ENCODE data around the gene DOP1A.

DNA sequence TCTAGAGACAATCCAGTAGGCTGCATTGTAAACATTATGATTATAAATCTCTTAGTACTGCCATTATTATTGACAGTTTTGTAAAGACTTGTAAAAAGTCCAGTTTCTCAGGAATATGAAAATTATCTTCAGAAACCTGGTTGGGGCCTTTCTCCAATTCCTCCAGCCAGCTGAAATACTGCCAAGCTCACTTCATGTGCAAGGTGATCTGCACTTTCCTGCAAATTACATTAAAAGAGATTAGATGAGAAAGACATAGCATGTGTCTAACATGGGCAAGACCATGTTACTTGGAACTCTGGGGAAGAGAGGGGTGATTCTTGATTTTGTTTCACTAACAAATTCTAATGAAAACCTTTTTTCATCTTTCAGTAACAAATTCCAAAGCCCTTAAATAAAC lies 101.6 kb downstream of the DOP1A start:
- TF ChIP-seq, protein P1, sequence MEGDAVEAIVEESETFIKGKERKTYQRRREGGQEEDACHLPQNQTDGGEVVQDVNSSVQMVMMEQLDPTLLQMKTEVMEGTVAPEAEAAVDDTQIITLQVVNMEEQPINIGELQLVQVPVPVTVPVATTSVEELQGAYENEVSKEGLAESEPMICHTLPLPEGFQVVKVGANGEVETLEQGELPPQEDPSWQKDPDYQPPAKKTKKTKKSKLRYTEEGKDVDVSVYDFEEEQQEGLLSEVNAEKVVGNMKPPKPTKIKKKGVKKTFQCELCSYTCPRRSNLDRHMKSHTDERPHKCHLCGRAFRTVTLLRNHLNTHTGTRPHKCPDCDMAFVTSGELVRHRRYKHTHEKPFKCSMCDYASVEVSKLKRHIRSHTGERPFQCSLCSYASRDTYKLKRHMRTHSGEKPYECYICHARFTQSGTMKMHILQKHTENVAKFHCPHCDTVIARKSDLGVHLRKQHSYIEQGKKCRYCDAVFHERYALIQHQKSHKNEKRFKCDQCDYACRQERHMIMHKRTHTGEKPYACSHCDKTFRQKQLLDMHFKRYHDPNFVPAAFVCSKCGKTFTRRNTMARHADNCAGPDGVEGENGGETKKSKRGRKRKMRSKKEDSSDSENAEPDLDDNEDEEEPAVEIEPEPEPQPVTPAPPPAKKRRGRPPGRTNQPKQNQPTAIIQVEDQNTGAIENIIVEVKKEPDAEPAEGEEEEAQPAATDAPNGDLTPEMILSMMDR (IDR thresholded peaks at IDR 0.05) = no peak
- TF ChIP-seq POLR2A (IDR thresholded peaks at IDR 0.05) = no peak

Data from testis (tissue), 2 donors.